HepG2 (cell line): ENCODE measurements around the gene SLCO2B1. TPM values are rescaled to one million over a fixed set of nuclear protein-coding genes. Genes with fewer than 3 reads are reported as not detected.
A peak's percentile ranks its signal among the peaks of the same experiment; 100 is the strongest.

ENCODE experiments used
- CBX5 ChIP-seq: sonication (generic); formaldehyde crosslinking; IDR thresholded peaks from 2 replicates; pipeline ENCODE4 v1.4.0; 2020; ENCODE audit warnings: missing genetic modification reagents, borderline replicate concordance
- FOSL1 ChIP-seq: sonication (generic); formaldehyde crosslinking; IDR thresholded peaks from 2 replicates; pipeline ENCODE4 v1.9.0; 2021; ENCODE audit warnings: missing genetic modification reagents, borderline replicate concordance
- MAFK ChIP-seq, 2 experiments: IDR thresholded peaks in 1 of 2; conservative IDR thresholded peaks in 1 of 2; 2 replicates each; pipeline ENCODE4 v1.6.1; 2011; ENCODE audit warnings: improper control_type of control experiment in 2 of 2, low read length in 2 of 2
- SRY ChIP-seq: sonication (generic); formaldehyde crosslinking; IDR thresholded peaks from 2 replicates; pipeline ENCODE4 v1.8.0; 2022; ENCODE audit warnings: mild to moderate bottlenecking, missing genetic modification reagents
- polyA plus RNA-seq, 8 experiments: library from polyadenylated mRNA; depleted of rRNA in 3 of 8; stranded (reverse) in 7 of 8; unstranded in 1 of 8; fragments of >200 nt; fragmentation: Illumina TruSeq in 4 of 8; extraction: Trizol in 4 of 8; gene quantifications; 2 replicates each; pipeline versions ENCODE4 v1.2.1 to v1.2.3, GENCODE V29; 2011 to 2016; ENCODE audit warnings: low read depth in 4 of 8, missing spikeins in 1 of 8, mixed read lengths in 1 of 8; ENCODE audit not compliant: insufficient read depth in 1 of 8
- total RNA-seq, 5 experiments: library from RNA; depleted of rRNA; stranded (reverse); fragments of >200 nt; fragmentation: Illumina TruSeq; extraction: Trizol; gene quantifications; 2 replicates each; pipeline ENCODE4 v1.2.3, GENCODE V29; 2016; ENCODE audit warnings: low read depth in 1 of 5
- TF ChIP-seq, protein P1 (sequence below): sonication (generic); formaldehyde crosslinking; IDR thresholded peaks from 2 replicates; pipeline ENCODE4 v1.4.0; 2020; ENCODE audit warnings: missing genetic modification reagents
- TF ChIP-seq, protein P2 (sequence below): sonication (generic); formaldehyde crosslinking; IDR thresholded peaks from 2 replicates; pipeline ENCODE4 v1.4.0; 2020; ENCODE audit warnings: mild to moderate bottlenecking, missing genetic modification reagents
- TF ChIP-seq, protein P3 (sequence below): sonication (generic); formaldehyde crosslinking; IDR thresholded peaks from 2 replicates; pipeline ENCODE4 v1.4.0; 2020; ENCODE audit warnings: low read depth, mild to moderate bottlenecking, missing genetic modification reagents

Gene SLCO2B1
- total and polyA plus RNA-seq, 2 of the 13 experiments (the other 11 are each of a cell fraction or from before 2014, with no cell fraction given) = 15.3 to 19.8 TPM

DNA sequence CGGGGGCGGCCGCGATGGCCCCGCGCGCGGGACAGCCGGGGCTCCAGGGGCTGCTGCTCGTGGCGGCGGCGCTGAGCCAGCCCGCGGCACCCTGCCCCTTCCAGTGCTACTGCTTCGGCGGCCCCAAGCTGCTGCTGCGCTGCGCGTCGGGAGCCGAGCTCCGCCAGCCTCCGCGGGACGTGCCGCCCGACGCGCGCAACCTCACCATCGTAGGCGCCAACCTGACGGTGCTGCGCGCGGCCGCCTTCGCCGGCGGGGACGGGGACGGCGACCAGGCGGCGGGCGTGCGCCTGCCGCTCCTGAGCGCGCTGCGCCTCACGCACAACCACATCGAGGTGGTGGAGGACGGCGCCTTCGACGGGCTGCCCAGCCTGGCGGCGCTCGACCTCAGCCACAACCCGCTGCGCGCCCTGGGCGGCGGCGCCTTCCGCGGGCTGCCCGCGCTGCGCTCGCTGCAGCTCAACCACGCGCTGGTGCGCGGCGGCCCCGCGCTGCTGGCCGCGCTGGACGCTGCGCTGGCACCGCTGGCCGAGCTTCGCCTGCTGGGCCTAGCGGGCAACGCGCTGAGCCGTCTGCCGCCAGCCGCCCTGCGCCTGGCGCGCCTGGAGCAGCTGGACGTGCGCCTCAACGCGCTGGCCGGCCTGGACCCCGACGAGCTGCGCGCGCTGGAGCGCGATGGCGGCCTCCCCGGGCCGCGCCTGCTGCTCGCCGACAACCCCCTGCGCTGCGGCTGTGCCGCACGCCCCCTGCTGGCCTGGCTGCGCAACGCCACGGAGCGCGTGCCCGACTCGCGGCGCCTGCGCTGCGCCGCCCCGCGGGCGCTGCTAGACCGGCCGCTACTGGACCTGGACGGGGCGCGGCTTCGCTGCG lies 90.4 kb downstream of the SLCO2B1 start (continued):
- TF ChIP-seq, protein P1, sequence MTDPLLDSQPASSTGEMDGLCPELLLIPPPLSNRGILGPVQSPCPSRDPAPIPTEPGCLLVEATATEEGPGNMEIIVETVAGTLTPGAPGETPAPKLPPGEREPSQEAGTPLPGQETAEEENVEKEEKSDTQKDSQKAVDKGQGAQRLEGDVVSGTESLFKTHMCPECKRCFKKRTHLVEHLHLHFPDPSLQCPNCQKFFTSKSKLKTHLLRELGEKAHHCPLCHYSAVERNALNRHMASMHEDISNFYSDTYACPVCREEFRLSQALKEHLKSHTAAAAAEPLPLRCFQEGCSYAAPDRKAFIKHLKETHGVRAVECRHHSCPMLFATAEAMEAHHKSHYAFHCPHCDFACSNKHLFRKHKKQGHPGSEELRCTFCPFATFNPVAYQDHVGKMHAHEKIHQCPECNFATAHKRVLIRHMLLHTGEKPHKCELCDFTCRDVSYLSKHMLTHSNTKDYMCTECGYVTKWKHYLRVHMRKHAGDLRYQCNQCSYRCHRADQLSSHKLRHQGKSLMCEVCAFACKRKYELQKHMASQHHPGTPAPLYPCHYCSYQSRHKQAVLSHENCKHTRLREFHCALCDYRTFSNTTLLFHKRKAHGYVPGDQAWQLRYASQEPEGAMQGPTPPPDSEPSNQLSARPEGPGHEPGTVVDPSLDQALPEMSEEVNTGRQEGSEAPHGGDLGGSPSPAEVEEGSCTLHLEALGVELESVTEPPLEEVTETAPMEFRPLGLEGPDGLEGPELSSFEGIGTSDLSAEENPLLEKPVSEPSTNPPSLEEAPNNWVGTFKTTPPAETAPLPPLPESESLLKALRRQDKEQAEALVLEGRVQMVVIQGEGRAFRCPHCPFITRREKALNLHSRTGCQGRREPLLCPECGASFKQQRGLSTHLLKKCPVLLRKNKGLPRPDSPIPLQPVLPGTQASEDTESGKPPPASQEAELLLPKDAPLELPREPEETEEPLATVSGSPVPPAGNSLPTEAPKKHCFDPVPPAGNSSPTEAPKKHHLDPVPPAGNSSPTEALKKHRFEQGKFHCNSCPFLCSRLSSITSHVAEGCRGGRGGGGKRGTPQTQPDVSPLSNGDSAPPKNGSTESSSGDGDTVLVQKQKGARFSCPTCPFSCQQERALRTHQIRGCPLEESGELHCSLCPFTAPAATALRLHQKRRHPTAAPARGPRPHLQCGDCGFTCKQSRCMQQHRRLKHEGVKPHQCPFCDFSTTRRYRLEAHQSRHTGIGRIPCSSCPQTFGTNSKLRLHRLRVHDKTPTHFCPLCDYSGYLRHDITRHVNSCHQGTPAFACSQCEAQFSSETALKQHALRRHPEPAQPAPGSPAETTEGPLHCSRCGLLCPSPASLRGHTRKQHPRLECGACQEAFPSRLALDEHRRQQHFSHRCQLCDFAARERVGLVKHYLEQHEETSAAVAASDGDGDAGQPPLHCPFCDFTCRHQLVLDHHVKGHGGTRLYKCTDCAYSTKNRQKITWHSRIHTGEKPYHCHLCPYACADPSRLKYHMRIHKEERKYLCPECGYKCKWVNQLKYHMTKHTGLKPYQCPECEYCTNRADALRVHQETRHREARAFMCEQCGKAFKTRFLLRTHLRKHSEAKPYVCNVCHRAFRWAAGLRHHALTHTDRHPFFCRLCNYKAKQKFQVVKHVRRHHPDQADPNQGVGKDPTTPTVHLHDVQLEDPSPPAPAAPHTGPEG (CRISPR knock-in tag) = 0 out of 2 replicates have a peak, but pooled peaks have one; percentile 28
- TF ChIP-seq, protein P2, sequence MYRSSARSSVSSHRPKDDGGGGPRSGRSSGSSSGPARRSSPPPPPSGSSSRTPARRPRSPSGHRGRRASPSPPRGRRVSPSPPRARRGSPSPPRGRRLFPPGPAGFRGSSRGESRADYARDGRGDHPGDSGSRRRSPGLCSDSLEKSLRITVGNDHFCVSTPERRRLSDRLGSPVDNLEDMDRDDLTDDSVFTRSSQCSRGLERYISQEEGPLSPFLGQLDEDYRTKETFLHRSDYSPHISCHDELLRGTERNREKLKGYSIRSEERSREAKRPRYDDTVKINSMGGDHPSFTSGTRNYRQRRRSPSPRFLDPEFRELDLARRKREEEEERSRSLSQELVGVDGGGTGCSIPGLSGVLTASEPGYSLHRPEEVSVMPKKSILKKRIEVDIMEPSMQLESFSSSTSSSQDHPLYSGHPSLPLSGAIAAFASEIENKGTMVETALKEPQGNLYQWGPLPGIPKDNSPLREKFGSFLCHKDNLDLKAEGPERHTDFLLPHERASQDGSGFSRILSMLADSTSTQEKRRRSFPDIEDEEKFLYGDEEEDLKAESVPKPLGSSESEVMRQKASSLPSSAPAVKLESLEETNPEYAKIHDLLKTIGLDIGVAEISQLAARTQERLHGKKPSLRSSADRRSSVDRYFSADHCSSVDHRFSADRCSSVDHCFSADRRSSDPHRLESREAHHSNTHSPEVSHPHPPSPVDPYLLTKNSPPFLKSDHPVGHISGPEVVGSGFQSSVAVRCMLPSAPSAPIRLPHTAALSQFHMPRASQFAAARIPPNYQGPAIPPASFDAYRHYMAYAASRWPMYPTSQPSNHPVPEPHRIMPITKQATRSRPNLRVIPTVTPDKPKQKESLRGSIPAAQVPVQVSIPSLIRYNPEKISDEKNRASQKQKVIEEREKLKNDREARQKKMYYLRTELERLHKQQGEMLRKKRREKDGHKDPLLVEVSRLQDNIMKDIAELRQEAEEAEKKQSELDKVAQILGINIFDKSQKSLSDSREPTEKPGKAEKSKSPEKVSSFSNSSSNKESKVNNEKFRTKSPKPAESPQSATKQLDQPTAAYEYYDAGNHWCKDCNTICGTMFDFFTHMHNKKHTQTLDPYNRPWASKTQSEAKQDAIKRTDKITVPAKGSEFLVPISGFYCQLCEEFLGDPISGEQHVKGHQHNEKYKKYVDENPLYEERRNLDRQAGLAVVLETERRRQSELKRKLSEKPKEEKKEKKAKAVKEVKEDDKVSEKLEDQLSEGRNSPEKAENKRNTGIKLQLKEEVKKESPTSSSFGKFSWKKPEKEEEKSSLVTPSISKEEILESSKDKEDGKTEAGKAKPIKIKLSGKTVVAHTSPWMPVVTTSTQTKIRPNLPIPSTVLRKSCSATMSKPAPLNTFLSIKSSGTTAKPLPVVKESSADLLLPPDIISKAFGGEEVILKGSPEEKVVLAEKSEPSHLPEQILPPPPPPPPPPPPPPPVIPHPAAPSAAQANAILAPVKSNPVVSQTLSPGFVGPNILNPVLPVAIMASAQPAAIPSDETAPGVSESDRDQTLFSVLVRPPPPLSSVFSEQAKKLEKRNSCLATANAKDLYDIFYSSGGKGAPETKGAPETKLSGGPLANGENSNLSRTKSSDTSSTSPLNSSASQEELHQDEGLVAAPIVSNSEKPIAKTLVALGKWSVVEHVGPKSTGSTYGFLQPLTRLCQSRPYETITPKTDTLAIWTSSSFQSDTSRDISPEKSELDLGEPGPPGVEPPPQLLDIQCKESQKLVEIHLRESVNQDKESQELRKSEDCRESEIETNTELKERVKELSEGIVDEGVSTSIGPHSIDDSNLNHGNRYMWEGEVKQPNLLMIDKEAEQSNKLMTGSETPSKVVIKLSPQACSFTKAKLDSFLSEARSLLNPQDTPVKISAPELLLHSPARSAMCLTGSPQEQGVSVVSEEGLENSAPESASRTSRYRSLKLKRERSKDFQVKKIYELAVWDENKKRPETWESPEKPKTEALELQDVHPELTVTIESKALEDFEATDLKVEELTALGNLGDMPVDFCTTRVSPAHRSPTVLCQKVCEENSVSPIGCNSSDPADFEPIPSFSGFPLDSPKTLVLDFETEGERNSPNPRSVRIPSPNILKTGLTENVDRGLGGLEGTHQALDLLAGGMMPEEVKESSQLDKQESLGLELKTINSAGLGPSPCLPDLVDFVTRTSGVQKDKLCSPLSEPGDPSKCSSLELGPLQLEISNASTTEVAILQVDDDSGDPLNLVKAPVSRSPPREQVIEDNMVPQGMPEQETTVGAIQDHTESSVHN (CRISPR knock-in tag) = no peak
- TF ChIP-seq CBX5 (CRISPR knock-in tag) = no peak
- no peak for TF ChIP-seq MAFK (conservative IDR thresholded peaks at IDR 0.05 in 1 of 2, IDR thresholded peaks at IDR 0.05 in 1 of 2; ENCODE audit: low read length in 2 of 2)
- TF ChIP-seq, protein P3, sequence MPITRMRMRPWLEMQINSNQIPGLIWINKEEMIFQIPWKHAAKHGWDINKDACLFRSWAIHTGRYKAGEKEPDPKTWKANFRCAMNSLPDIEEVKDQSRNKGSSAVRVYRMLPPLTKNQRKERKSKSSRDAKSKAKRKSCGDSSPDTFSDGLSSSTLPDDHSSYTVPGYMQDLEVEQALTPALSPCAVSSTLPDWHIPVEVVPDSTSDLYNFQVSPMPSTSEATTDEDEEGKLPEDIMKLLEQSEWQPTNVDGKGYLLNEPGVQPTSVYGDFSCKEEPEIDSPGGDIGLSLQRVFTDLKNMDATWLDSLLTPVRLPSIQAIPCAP (CRISPR knock-in tag) = no peak
- peak; percentile 43; the same call in 1 of the 2 replicates for TF ChIP-seq SRY (CRISPR knock-in tag)
- TF ChIP-seq FOSL1 = no peak
